ENCODE results near the gene LINC00632. TPM values are rescaled to one million over a fixed set of nuclear protein-coding genes. Genes with fewer than 3 reads are reported as not detected.

The LINC00632 gene
- total RNA-seq (100 to 1,000 TPM; 105 to 106 TPM), polyA plus RNA-seq (1 to 10 TPM in 1 of 2 donors, under 1 TPM in 1; 0.57 to 8.5 TPM)
- long read RNA-seq, donor 1, partial matches to known transcripts, result 0 of 1 reads
- long read RNA-seq, donor 1, other reads (novel, unspliced or antisense), result 0 of 1 reads
- long read RNA-seq, donor 2, result 0 reads
- long read RNA-seq, donor 3, partial matches to known transcripts, result 0 of 1 reads
- long read RNA-seq, donor 3, other reads (novel, unspliced or antisense), result 0 of 1 reads
- long read RNA-seq, donor 4, result 0 reads
- long read RNA-seq, donor 5, partial matches to known transcripts, result 0 of 4 reads
- long read RNA-seq, donor 5, other reads (novel, unspliced or antisense), result 0 of 4 reads

DNA sequence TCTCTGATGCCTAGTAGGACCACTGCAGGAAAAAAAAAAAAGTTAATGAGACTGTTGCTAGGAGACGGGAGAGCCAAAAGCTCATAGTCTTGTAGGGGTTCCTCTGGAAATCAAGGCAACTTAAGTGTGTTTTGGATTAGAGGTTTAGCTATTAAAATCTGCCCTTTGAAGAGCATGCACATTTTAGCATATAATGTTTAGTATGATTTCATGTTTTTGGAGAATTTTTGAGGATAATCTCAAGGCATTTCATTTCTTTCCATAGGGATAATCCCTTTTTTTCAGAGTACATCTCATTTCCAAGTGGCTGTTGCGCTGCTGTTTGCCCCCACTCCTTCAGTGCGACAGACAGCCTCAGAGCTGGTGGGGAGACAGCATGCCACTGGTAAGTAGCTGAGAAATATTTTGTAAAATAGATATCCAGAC, at the start of gene LINC00632:
TSS of gene LINC00632 (plus strand) at position 339 of the 426 bp plus-strand sequence.
- Histone ChIP-seq H3K27me3 (ENCODE audit: control insufficient read depth in 3 of 3, insufficient read depth in 3 of 3, low read length in 2 of 3) (peaks cover 0 to 12% (median 6%) of the 10 kb centered on the region in 3 donors), H3K9me3 (ENCODE audit: control insufficient read depth in 4 of 4, insufficient read depth in 3 of 4, low read length in 3 of 4) (no peaks in the 10 kb centered on the region), H3K4me1 (ENCODE audit: control insufficient read depth in 5 of 5, insufficient read depth in 5 of 5, low read length in 5 of 5) (peaks cover 0 to 13% (median 0%) of the 10 kb centered on the region in 5 donors), H3K9ac (ENCODE audit: insufficient read depth in 1 of 2, low read length in 2 of 2) (peak within 1 kb of the TSS in 1 of 2 donors; percentile 63), H3K4me3 (no peak within 1 kb of the TSS), H3K36me3 (ENCODE audit: control insufficient read depth in 4 of 4, insufficient read depth in 4 of 4, low read length in 4 of 4) (no peaks in the 10 kb centered on the region), H3K27ac (ENCODE audit: low read depth in 1 of 2, low read length in 1 of 2) (no peak within 1 kb of the TSS)
- WGBS, 2 donors, result 68 to 87% methylated on average over 3 of the region's 3 CpGs
- DNase-seq (peak; percentile 69 to 80 (median 70)), ATAC-seq (ENCODE audit: insufficient read depth, low FRiP score) (no peak)
- TF ChIP-seq, protein P1, sequence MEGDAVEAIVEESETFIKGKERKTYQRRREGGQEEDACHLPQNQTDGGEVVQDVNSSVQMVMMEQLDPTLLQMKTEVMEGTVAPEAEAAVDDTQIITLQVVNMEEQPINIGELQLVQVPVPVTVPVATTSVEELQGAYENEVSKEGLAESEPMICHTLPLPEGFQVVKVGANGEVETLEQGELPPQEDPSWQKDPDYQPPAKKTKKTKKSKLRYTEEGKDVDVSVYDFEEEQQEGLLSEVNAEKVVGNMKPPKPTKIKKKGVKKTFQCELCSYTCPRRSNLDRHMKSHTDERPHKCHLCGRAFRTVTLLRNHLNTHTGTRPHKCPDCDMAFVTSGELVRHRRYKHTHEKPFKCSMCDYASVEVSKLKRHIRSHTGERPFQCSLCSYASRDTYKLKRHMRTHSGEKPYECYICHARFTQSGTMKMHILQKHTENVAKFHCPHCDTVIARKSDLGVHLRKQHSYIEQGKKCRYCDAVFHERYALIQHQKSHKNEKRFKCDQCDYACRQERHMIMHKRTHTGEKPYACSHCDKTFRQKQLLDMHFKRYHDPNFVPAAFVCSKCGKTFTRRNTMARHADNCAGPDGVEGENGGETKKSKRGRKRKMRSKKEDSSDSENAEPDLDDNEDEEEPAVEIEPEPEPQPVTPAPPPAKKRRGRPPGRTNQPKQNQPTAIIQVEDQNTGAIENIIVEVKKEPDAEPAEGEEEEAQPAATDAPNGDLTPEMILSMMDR (IDR thresholded peaks at IDR 0.05; ENCODE audit: control extremely low read depth, extremely low read depth), result no peak

DNA sequence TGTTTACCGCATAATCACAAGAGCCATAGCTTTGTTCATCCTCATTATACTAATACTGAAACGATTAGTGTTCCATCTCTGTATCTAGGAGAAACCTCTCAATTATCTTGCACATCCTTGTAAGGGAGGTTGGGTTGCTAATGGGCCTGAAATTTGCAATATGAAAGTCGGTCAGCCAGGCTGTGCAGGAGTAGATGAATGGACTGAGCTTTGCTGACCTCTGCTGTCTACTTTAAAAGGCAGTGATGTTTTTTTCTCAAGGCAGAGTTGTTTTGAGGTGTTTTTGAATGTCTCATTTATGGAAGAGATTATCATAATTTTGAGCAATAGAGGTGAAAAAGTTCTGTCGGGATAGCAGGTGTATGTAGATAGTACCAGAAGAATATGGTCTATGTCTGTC, 47.9 kb upstream of the LINC00632 start:
- Histone ChIP-seq H3K27me3 (ENCODE audit: control insufficient read depth in 3 of 3, insufficient read depth in 3 of 3, low read length in 2 of 3) (peaks cover 0 to 27% (median 0%) of the 10 kb centered on the region in 3 donors), H3K4me1 (ENCODE audit: control insufficient read depth in 5 of 5, insufficient read depth in 5 of 5, low read length in 5 of 5) (no peaks in the 10 kb centered on the region), H3K27ac (ENCODE audit: low read depth in 1 of 2, low read length in 1 of 2) (no peak overlapping the region), H3K9me3 (ENCODE audit: control insufficient read depth in 4 of 4, insufficient read depth in 3 of 4, low read length in 3 of 4) (no peaks in the 10 kb centered on the region), H3K9ac (ENCODE audit: insufficient read depth in 1 of 2, low read length in 2 of 2) (no peak overlapping the region), H3K4me3 (no peak overlapping the region), H3K36me3 (ENCODE audit: control insufficient read depth in 4 of 4, insufficient read depth in 4 of 4, low read length in 4 of 4) (no peaks in the 10 kb centered on the region)
- TF ChIP-seq, protein P1 (IDR thresholded peaks at IDR 0.05; ENCODE audit: control extremely low read depth, extremely low read depth), result no peak
- ATAC-seq (ENCODE audit: insufficient read depth, low FRiP score) (no peak), DNase-seq (peak in 1 of 3 donors; percentile 15)
- WGBS, 2 donors, result 46 to 53% methylated on average over 4 of the region's 4 CpGs

DNA sequence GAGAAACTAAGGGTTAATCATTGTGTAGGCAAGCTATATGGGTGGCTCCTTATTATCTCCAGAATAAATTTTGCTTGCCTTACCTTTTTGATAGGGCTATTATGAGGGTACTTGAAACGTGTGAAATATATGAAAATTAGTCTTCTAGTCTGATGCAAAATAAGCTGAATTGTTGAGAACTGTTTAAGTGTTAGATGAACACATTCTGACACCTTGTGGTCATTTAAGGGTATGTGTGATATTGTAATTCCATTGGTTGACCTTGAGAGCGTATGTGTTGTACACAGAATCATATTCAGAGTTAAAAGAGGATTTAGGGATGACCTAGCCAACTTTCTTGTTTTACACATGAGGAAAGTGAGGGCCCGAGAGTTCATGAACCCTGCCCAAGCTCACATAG, 44.6 kb upstream of the LINC00632 start:
- H3K4me1 ChIP-seq (ENCODE audit: control insufficient read depth in 5 of 5, insufficient read depth in 5 of 5, low read length in 5 of 5), result no peaks in the 10 kb centered on the region
- no peak for ATAC-seq (ENCODE audit: insufficient read depth, low FRiP score)

More for the DNA sequence above, 44.6 kb upstream of the LINC00632 start:
- 40 to 55% methylated on average over 3 of the region's 3 CpGs for WGBS, 2 donors
- Histone ChIP-seq H3K9ac (ENCODE audit: insufficient read depth in 1 of 2, low read length in 2 of 2) (no peak overlapping the region), H3K36me3 (ENCODE audit: control insufficient read depth in 4 of 4, insufficient read depth in 4 of 4, low read length in 4 of 4) (no peaks in the 10 kb centered on the region), H3K9me3 (ENCODE audit: control insufficient read depth in 4 of 4, insufficient read depth in 3 of 4, low read length in 3 of 4) (no peaks in the 10 kb centered on the region), H3K27me3 (ENCODE audit: control insufficient read depth in 3 of 3, insufficient read depth in 3 of 3, low read length in 2 of 3) (peaks cover 0 to 14% (median 0%) of the 10 kb centered on the region in 3 donors), H3K4me3 (no peak overlapping the region), H3K27ac (ENCODE audit: low read depth in 1 of 2, low read length in 1 of 2) (no peak overlapping the region)
- TF ChIP-seq, protein P1 (IDR thresholded peaks at IDR 0.05; ENCODE audit: control extremely low read depth, extremely low read depth), result peak; percentile 4
- peak in 2 of 3 donors; percentile 17 to 49 for DNase-seq

All from lung (tissue), 16 donors.